ENCODE data around the gene MGMT.

The MGMT gene

DNA sequence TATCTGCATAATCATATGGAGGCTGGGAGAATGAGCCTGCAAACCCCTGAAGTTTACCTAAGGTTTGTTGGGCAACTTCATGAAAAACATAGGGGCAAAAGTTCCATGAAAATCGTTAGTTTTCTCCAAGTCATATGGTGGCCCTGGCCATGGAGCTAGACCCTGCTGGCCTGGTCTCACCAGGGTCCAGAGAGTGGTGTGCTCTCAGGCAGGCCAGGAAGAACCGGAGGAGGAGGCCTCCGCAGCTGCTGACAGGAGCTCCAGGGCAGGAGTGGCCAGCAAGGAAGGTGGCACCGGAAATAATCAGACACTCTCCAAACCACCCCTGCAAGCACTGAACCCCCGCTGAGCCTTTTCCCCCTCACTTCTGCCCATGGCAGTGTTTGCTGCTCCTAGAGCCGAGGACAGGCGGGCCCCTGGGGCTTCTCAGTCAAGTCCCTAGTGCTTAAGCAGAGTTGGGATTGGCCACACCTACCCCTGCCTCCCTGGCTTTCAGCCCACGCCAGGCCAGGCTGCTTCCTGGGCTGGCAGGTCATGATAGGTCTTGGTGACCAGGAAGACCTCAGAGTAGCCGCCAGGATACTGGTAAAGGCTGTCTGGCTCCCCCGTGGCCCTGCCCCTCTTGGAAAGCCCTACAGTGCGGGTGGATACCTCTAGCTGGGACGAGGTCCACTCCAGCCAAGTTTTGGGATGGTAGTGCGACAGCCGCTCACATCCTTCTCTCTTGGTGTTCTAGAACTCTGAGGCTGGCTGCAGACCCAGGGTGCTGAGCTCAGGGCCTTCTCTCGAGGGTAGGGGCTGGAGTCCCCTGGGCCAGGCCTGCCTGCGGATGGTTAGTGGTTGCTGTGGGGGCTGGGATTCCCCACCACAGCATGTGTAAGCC is 242.8 kb downstream of the MGMT start:
- DNase-seq (ENCODE audit: low read depth in 3 of 3): no peak

DNA sequence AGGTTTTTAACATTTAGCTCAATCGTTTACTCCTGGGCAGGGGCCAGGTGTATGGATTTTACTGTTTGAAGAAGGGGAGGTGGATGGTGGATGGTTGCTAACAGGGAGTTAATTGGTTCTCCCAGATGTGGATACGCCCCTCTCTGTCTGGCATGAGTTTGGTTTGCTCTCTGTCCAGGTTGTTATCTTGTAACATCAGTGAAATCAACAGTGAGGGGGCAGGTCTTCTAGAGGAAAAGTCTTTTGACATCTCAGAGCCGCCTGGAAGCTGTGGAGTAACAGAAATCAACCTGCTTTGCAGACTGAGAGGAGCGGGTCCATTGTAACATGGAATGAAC is 243.4 kb downstream of the MGMT start:
- DNase-seq (ENCODE audit: low read depth in 3 of 3): no peak

DNA sequence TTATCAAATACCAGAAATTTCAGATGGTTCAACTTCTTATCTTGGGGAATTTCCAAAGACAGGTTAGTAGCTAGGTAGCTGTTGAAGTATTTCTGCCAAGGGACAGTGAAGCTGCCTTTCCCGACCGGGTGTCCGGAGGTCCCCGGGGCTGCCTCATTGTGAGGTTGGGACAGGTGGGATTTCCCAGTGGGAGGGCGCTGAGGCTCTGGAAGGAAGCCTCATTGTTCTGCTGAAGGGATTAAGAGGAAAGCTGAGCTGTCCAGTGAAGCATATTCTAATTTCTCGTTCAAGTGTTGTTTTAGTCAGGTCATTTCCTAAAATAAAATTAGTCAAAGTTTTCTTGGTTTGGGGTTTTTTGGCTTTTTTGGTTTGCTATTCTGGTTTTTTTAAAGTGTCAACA is 244.2 kb downstream of the MGMT start:
- DNase-seq (ENCODE audit: low read depth in 3 of 3): no peak

DNA sequence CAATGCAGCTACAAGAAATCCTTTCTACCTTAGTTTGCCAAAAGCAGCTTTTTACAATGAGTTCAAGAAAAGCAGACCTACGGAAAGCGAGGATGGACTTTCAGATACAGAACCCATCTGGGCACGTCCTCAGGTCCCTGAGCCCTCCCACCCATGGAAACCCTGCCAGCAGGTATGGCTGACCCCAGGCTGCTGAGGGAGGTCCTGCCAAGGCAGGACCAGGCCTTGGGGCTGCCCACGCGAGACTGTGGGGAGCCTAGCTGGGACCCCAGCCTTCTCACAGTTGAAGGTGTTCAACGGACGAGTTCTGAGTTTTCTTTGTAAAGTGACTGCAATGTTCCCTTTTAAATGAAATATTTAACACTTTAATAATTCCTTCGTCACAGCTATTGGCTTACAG is 245.0 kb downstream of the MGMT start:
- DNase-seq (ENCODE audit: low read depth in 3 of 3): no peak

DNA sequence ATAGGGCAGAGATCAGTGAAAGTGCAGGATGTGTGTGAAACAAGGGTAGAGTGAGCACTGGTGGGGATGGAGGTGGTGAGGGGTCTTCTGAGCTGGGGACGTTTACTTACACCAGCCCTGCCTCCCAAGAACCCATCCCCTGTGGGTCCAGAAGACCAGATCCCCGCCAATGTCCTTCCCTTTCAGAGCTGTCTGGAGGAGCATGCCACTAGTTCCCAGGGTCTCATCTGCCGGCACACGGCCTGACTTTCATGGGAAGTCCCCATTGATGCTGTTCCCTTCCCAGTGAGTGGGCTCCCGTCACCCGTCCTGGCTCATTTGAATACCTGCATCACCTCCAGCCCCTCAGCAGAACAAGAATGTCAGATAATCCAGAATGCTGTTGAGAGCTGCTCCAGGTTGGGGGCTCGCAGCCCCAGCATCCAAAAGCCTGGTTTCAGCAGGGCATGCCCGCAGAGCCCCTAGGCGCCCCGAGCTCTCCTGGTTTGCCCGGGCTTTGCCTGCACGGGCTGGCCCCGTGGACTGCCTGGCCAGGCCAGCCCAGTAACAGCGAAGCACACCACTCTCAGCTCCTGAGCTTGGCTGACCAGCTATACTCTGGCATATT is 246.7 kb downstream of the MGMT start:
- DNase-seq (ENCODE audit: low read depth in 3 of 3): no peak

DNA sequence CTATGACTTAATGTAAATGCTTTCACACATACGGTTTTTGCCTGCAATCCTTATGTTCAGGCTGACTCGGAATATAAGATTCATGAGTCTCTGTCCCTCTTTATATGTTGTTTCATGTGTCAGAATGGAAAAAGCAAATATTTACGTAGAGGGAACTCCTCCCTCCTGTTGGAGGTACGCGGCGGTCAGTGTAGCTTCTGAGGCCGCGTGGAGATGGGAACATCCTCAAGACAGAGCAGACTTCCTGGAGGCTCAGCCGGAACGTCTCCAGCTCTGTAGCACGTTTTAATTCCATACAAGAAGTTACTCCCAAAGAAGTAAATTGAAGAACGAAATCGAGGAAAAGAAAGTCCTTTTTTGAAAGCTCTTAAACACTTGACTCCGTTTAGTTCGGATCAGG is 248.8 kb downstream of the MGMT start:
- no peak for DNase-seq (ENCODE audit: low read depth in 3 of 3)

DNA sequence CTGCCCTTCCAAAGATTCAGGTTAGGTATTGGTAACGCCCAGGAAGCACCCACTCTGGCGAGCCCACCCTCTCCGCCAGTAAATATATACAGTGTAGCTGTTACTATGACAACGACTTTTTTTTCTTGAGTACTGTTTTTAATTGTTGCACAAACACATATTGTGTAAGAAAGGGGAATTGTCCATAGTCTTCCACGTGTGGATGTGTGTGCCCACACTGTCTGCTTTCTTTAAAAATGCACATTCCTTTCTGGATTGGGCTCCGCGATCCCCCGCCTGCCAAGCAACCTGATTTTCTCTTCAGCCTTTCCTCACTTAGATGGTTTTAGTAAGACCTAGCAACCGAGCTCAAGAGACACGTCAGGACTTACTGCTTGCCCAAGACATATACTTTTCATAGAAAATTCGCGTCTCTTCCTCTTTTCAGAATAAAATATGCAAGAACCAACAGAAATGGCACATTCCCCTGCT is 249.2 kb downstream of the MGMT start:
- no peak for DNase-seq (ENCODE audit: low read depth in 3 of 3)

DNA sequence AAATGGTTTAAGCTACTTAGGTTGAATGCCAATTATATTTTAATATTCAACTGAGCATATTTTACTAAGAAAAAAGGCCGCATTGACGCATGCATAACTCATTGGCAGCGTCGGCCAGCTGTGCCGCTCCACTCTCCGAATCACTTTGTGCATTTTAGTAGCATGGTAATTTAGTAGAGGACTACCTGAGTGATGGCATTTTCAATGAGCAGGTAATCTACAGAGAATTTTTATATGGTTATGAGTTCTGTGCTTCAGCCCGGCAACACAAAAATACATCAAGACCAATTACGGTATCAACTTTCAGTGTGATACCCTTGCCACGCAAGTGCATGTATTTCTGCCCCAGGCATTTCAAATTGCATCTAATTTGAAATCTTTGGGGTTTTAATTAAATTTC is 249.8 kb downstream of the MGMT start:
- no peak for DNase-seq (ENCODE audit: low read depth in 3 of 3)

DNA sequence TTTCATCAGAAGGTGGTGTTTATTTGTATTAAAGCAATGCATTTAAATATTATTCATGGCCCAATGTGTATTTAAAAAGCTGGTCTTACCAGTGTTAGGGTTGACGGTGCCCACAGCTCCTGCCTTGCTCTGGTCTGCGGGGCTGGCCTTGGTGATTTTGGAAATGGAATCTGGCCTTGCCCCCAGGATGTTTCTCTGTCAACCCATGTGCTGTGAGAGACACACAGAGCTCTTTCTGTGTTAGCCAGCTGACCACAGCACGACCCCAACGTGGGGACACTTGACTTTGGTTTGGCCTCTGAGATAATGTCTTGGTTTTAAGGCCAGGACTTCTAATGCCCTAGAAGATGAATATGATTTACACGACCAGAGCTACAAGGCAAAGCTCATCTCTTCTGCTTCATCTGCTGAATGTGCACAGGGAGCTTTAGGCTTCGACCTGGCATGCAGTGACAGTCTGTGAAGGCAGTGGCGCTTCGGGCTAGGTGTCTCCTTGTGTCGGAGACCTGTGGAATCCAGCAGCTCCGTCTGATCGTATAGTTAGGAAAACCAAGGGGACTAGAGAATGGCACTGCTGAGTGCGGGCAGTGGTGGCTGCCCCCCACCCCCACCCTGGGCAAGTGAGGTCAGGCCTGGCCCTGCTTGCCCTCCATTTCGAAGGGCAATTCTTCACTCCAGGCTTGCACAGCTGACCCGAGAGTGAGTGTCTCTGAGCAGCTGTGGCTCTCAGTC is 250.9 kb downstream of the MGMT start:
- DNase-seq (ENCODE audit: low read depth in 3 of 3): no peak

DNA sequence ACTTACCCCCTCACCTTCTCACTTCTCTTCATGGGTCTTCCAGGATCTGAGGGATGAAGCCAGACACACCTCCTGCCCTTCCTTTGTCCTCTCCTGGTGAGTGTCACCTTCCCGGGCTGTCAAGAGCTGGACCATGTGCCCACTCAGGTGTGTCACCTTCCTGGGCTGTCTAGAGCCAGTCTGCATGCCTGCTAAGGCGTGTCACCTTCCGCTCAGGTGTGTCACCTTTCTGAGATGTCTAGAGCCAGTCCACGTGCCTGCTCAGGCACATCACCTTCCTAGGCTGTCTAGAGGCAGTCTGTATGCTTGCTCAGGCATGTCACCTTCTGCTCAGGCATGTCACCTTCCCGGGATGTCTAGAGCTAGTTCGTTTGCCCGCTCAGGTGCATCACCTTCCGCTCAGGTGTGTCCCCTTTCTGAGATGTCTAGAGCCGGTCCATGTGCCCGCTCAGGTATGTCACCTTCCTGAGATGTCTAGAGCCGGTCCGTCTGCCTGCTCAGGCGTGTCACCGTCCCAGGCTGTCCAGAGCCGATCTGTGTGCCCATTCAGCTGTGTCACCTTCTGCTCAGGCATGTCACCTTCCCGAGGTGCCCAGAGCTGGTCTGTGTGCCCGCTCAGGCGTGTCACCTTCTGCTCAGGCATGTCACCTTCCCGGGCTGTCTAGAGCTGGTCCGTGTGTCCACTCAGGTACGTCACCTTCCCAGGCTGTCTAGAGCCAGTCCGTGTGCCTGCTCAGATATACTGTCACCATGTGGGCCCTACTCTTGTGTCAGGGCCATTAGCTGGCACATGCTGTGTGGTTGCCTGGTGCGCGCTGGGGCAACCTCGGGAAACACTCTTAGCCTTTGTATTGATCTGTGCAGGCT is 251.7 kb downstream of the MGMT start:
- DNase-seq (ENCODE audit: low read depth in 3 of 3): no peak

DNA sequence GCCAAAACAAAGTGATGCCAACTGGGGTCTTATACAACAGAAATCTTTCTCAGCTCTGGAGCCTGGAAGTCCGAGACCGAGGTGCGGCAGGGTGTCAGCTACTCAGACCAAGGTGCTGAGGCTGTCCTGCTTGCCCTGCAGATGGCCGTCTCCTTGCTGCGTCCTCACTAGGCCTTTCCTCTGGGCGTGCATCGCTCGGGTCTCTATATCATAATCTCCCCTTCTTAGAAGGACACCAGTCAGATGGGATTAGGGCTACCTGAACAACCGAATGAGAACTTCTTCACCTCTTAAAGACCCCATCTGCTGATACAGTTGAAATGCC is 252.3 kb downstream of the MGMT start:
- DNase-seq (ENCODE audit: low read depth in 3 of 3): no peak

DNA sequence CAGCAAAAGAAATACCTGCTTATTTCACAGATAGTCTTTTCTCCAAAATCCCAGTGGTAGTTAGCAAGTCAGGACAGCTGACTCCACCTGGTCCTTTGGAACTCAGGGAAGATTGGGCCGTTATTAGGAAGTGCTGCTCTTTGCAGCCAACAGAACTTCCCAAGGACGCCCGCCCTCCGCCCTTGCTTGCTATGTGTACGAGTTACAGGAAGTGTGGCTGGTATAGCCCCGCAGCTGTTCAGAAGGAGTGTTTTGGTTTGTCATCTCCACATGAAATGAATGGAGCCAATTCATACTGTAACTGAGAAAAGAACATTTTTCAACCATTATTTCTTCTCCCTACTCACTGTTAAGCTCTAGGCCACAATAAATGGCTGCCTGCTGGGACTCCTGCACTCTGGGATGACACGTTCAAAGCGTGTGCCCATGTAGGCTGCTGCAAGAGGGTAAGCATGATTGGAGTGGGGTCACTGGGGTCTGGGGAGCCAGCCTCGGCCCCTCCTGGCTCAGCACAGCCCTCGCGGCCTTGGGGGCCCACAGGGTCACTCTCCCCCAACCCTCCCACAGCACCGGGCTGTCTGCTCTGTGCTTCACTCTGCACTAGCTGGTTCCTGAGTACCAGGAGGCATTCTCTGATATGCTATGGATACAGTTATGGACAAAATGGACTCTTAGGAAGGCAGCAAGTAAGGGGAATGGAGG is 253.0 kb downstream of the MGMT start:
- no peak for DNase-seq (ENCODE audit: low read depth in 3 of 3)

DNA sequence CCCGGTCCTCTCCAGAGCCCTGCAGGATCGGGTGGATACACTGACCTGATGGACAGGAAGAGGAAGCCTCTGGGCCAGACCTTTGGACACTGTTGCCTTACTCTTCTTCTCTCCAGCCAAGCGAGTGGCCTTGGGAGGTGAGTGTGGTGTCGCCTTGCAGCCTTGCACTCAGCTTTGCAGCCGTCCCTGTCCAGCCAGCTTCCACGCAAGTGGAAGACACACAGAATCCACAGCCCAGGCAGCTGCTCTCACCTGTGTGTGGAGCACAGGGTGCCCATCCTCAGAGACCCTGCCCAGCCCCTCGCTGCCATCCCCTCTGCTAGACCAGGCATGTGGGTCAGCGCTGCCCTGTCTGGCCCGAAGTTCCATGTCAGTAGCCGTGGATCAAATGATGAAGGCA is 258.0 kb downstream of the MGMT start:
- no peak for DNase-seq (ENCODE audit: low read depth in 3 of 3)

DNA sequence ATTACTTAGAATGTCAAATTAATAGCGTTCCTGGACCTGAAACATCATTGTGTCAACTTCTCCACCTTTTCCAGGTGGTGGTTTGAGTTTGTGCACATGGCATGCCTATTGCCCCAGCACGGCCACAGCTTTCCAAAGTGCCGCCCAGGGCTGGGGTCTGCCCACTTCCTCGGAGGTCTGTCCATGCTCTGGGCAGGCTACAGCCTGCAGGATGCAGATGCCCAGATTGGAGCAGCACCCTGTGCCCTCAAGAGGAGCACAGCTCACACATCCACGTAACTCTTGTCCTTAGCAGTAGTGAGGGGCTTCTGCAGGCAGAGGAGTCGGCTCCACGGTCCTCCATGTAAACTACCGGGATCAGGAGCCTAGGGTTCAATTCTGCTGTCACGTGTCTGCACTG is 258.4 kb downstream of the MGMT start:
- DNase-seq (ENCODE audit: low read depth in 3 of 3): no peak

DNA sequence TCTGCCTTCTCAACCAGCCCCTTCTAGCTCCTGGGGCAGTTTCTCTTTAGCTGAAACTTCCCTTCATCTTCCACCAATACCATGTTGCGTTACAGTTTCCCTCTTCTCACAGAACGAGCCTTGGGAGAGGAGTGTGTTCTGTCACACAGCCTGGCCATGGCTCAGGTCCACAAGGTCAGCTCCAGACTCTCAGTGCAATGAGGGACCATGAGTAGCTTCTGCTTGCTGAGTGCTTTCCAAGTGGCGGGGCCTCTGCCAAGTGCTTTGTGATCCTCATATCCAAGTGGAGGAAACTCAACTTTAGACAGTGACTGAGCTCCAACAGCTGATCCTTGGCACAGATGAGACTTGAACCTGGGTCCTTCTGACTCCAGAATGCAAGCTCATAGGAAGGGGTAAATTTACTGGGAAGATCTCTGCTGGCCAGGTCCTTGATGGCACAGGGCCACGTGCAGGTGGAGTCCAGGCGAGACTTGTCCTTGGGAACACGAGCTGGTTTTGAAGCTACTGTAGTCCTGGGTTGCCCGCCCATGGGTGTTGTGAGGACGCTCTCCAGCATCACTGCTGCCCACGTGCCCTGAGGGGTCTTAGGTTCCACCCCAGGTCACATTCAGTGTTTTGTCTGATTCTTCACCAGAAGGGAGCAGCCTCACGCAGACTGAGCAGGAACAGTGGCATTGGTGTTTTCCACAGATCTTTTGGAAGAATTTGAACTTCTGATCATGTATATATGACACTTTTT is 259.0 kb downstream of the MGMT start:
- DNase-seq (ENCODE audit: low read depth in 3 of 3): no peak

DNA sequence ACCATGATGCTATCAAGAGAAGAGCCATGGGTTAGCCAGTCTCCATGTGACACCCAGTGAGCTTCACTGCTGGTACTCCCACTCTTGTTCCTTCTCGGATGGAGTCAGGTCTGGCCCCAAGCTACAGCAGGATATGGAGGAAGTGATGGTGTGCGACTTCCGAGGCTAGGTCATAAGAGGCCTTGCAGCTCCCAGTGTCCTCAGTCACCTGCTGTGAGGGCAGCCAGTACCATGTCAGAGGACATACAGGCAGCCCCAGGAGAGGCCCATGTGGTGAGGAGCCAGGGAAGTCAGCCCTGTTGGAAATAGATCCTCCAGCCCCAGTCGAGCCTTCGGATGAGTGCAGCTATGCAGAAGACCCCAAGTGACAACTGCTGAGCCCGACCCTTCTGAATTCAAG is 260.0 kb downstream of the MGMT start:
- no peak for DNase-seq (ENCODE audit: low read depth in 3 of 3)

DNA sequence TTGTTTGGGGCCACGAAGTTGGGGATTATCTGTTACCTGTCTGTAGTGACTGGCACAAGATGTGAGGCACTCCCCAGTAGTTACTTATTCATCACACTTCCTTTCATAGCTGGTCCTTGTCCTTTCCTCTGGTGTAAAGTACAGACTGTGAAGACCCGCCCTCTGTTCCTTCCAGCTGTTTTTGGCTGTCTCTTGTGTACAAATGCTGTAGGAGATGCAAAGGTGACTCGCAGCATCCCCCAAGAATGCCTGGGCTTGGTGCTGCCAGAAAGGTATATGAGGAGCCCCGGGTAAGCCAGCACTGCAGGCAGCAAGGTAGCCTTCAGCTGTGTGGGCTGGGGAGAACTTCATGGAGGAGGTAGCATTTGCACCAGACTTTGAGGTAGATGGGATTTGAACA is 260.5 kb downstream of the MGMT start:
- DNase-seq (ENCODE audit: low read depth in 3 of 3): no peak

DNA sequence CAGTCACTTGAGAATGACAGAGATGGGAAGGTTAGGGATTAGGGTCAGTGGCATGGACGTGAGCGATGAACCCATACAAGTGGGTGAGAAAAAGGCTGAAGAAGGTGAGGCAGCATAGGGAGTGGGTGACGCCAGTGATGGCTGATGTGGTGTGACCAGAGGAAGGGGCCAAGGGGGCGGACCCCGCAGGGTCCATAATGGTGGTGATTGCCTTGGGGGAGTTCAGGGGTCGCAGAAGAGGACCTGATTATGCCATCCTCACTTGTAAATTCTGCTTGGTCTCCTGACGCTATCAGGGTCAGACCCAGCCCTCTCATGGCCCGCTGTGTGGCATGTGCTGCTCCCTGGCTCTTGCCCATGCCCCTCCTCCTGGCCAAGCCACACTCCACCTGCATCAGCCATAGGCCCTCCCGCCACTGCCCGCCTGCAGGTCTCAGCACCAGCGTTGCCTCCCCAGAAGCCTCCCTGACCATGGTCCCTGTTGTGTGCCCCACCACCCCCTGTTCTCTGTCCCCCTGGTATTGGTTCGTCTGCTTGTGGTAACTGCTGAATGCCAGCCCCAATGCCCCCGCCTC is 261.3 kb downstream of the MGMT start:
- no peak for DNase-seq (ENCODE audit: low read depth in 3 of 3)

DNA sequence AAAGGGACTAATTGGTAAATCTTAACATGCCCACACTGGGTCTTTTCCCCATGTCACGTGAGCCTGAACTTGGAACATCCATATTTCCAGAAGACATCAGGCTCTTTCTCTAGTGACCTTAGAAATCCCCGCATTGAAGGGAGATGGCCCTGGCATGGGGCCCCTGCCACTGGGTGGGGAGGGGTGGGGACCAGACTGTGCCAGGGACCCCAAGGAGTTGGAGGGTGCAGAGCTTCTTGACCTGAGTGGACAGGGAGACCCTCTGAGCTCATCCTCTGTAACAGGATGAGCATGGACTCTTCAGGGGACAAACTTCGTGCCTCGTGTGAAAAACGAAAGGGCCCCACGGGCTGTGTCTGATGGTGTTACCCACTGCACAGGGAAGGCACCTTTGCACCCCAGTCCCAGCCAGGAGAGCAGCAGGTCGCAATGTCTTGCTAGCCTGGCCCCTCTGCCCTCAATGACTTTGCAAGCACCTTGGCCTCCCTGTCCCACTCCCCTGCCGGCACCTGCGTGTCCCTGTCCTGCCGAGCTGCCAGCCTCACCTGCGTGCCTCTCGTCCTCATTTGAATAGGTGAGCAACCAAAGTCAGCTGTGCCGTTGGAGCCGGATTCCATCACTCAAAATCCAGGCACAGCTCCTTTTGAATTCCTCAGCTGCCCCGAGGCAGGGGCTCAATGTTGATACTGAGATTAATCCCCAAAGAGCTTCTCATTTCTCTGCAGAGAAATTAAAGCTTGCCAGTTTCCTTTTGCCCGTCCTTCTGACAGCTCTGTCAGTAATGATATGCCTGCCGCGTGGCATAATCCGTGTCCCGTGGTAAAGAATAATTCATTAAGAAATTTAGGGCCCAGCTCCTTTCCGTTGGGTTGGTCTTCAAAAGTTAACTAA is 262.1 kb downstream of the MGMT start:
- no peak for DNase-seq (ENCODE audit: low read depth in 3 of 3)

Measured in stimulated activated CD4-positive, alpha-beta T cell treated with anti-CD3 and anti-CD28 coated beads, TNF-alpha, amount 100 ng/mL, for 4 hours (primary cell).